H9 (cell line): ENCODE results near the gene ABHD1. TPM values are rescaled to one million over a fixed set of nuclear protein-coding genes. Genes with fewer than 3 reads are reported as not detected.

ENCODE experiments used
- DNase-seq: peaks from one replicate; pipeline ENCODE4 v3.0.0-alpha.2; 2017
- H2AFZ ChIP-seq: one replicate; pipeline ENCODE4 v1.6.1; 2013; ENCODE audit warnings: mild to moderate bottlenecking, low read length, control low read depth, moderate library complexity
- H2AK5ac ChIP-seq: 2 replicates; pipeline ENCODE4 v1.6.1; 2013; ENCODE audit warnings: low read length, control low read depth, mixed read lengths; ENCODE audit not compliant: insufficient read length
- H2BK120ac ChIP-seq: one replicate; pipeline ENCODE4 v1.6.1; 2013; ENCODE audit warnings: low read depth, mild to moderate bottlenecking, low read length, control low read depth, inconsistent platforms; ENCODE audit not compliant: poor library complexity, severe bottlenecking
- H2BK12ac ChIP-seq: 2 replicates; pipeline ENCODE4 v1.6.1; 2013; ENCODE audit warnings: low read length, control low read depth, mixed read lengths, low read depth; ENCODE audit not compliant: insufficient read length
- H2BK15ac ChIP-seq: 2 replicates; pipeline ENCODE4 v1.6.1; 2013; ENCODE audit warnings: low read depth, low read length, control low read depth
- H2BK20ac ChIP-seq: one replicate; pipeline ENCODE4 v1.6.1; 2013; ENCODE audit warnings: low read depth, mild to moderate bottlenecking, low read length, control low read depth, inconsistent platforms; ENCODE audit not compliant: poor library complexity, severe bottlenecking
- H2BK5ac ChIP-seq: 2 replicates; pipeline ENCODE4 v1.6.1; 2013; ENCODE audit warnings: low read length, control low read depth, mixed read lengths; ENCODE audit not compliant: insufficient read length
- H3K14ac ChIP-seq: 2 replicates; pipeline ENCODE4 v1.6.1; 2013; ENCODE audit warnings: low read length, control low read depth; ENCODE audit not compliant: insufficient read depth
- H3K18ac ChIP-seq: 2 replicates; pipeline ENCODE4 v1.6.1; 2013; ENCODE audit warnings: low read depth, mild to moderate bottlenecking, mixed read lengths, low read length, control low read depth; ENCODE audit not compliant: insufficient read length
- H3K23ac ChIP-seq: 2 replicates; pipeline ENCODE4 v1.6.1; 2013; ENCODE audit warnings: low read length, control low read depth, mixed read lengths, low read depth; ENCODE audit not compliant: insufficient read length
- H3K23me2 ChIP-seq: 2 replicates; pipeline ENCODE4 v1.6.1; 2013; ENCODE audit warnings: low read depth, mild to moderate bottlenecking, mixed read lengths, low read length, control low read depth; ENCODE audit not compliant: insufficient read length, poor library complexity, severe bottlenecking
- H3K27ac ChIP-seq: 2 replicates; pipeline ENCODE4 v1.5.1; 2013; ENCODE audit warnings: low read length, control low read depth, mixed read lengths, low read depth; ENCODE audit not compliant: insufficient read length
- H3K27me3 ChIP-seq: 2 replicates; pipeline ENCODE4 v1.6.1; 2013; ENCODE audit warnings: low read length, control low read depth, inconsistent platforms; ENCODE audit not compliant: insufficient read depth
- H3K4ac ChIP-seq: 2 replicates; pipeline ENCODE4 v1.6.1; 2013; ENCODE audit warnings: low read depth, mild to moderate bottlenecking, control low read depth, inconsistent platforms, low read length, moderate library complexity
- H3K4me1 ChIP-seq: 2 replicates; pipeline ENCODE4 v1.6.1; 2013; ENCODE audit warnings: low read length, control low read depth, inconsistent platforms; ENCODE audit not compliant: insufficient read depth
- H3K4me2 ChIP-seq: 2 replicates; pipeline ENCODE4 v1.6.1; 2013; ENCODE audit warnings: low read length, control low read depth, mixed read lengths; ENCODE audit not compliant: insufficient read length, insufficient read depth
- H3K56ac ChIP-seq: 2 replicates; pipeline ENCODE4 v1.6.1; 2013; ENCODE audit warnings: low read depth, mild to moderate bottlenecking, mixed read lengths, low read length, control low read depth; ENCODE audit not compliant: insufficient read length
- H3K79me1 ChIP-seq: 2 replicates; pipeline ENCODE4 v1.6.1; 2013; ENCODE audit warnings: low read depth, mild to moderate bottlenecking, moderate library complexity, low read length, control low read depth, inconsistent platforms; ENCODE audit not compliant: insufficient read depth, poor library complexity, severe bottlenecking
- H3K79me2 ChIP-seq: 2 replicates; pipeline ENCODE4 v1.6.1; 2013; ENCODE audit warnings: low read length, control low read depth, inconsistent platforms; ENCODE audit not compliant: insufficient read depth
- H3K9ac ChIP-seq: 2 replicates; pipeline ENCODE4 v1.6.1; 2013; ENCODE audit warnings: low read length, control low read depth, mixed read lengths; ENCODE audit not compliant: insufficient read length; ENCODE audit errors: extremely low read depth
- H3K9me3 ChIP-seq: one replicate; pipeline ENCODE4 v1.6.1; 2013; ENCODE audit warnings: low read depth, low read length, inconsistent platforms; ENCODE audit not compliant: control insufficient read depth
- H3T11ph ChIP-seq: one replicate; pipeline ENCODE4 v1.6.1; 2013; ENCODE audit warnings: mild to moderate bottlenecking, low read length, control low read depth, inconsistent platforms
- H4K20me1 ChIP-seq: one replicate; pipeline ENCODE4 v1.6.1; 2013; ENCODE audit not compliant: control insufficient read depth, insufficient read length, insufficient read depth
- H4K5ac ChIP-seq: 2 replicates; pipeline ENCODE4 v1.6.1; 2013; ENCODE audit warnings: low read depth, mild to moderate bottlenecking, mixed read lengths, low read length, control low read depth; ENCODE audit not compliant: insufficient read length
- H4K8ac ChIP-seq: replicated peaks from 2 replicates; pipeline ENCODE4 v1.6.1; 2013; ENCODE audit warnings: low read length, control low read depth, mixed read lengths, low read depth; ENCODE audit not compliant: insufficient read length
- H4K91ac ChIP-seq: 2 replicates; pipeline ENCODE4 v1.6.1; 2013; ENCODE audit warnings: low read depth, mild to moderate bottlenecking, moderate library complexity, mixed read lengths, low read length, control low read depth; ENCODE audit not compliant: insufficient read length
- H3K27ac Mint-ChIP-seq, 3 experiments: 2 replicates in 2 of 3; 3 replicates in 1 of 3; pipeline ENCODE4 v1.8.0; 2020 to 2021; ENCODE audit warnings: mixed read lengths in 3 of 3, mild to moderate bottlenecking in 1 of 3, moderate library complexity in 1 of 3
- H3K27me3 Mint-ChIP-seq: 2 replicates; pipeline ENCODE4 v1.8.0; 2021; ENCODE audit warnings: low read depth, mild to moderate bottlenecking, moderate library complexity, mixed read lengths
- H3K36me3 Mint-ChIP-seq, 3 experiments: 2 replicates in 2 of 3; 3 replicates in 1 of 3; pipeline ENCODE4 v1.8.0; 2020 to 2021; ENCODE audit warnings: low read depth in 3 of 3, mixed read lengths in 3 of 3; ENCODE audit not compliant: insufficient read depth in 1 of 3
- H3K4me1 Mint-ChIP-seq, 2 experiments: 2 replicates each; pipeline ENCODE4 v1.8.0; 2020; ENCODE audit warnings: mixed read lengths in 2 of 2
- H3K4me3 Mint-ChIP-seq, 2 experiments: 2 replicates in 1 of 2; 3 replicates in 1 of 2; pipeline ENCODE4 v1.8.0; 2020 to 2021; ENCODE audit warnings: mild to moderate bottlenecking in 2 of 2, mixed read lengths in 2 of 2, moderate library complexity in 1 of 2
- H3K9me3 Mint-ChIP-seq, 2 experiments: 2 replicates in 1 of 2; 3 replicates in 1 of 2; pipeline ENCODE4 v1.8.0; 2020; ENCODE audit warnings: mild to moderate bottlenecking in 2 of 2, mixed read lengths in 2 of 2, moderate library complexity in 1 of 2
- CTCF ChIP-seq: fragments of 200-600 bp; sonication (generic); conservative IDR thresholded peaks from 3 replicates; pipeline ENCODE4 v1.8.0; 2021; ENCODE audit warnings: antibody characterized with exemption, mild to moderate bottlenecking
- WGBS: extraction: QIAGEN DNeasy Blood & Tissue Kit; methylation state at CpG from one replicate; pipeline ENCODE4 v1.1.7; 2013; ENCODE audit warnings: missing lambda C conversion rate, low lambda C conversion rate, mixed read lengths; ENCODE audit not compliant: insufficient read length; ENCODE audit errors: extremely low coverage; 5-methylcytosine and 5-hydroxymethylcytosine counted together
- total RNA-seq: library from RNA; stranded (reverse); gene quantifications from 2 replicates; pipeline ENCODE4 v1.2.1, GENCODE V29; 2021

ABHD1 gene
- total RNA-seq, 1 experiment from 2014 or later, result 0.31 TPM

DNA sequence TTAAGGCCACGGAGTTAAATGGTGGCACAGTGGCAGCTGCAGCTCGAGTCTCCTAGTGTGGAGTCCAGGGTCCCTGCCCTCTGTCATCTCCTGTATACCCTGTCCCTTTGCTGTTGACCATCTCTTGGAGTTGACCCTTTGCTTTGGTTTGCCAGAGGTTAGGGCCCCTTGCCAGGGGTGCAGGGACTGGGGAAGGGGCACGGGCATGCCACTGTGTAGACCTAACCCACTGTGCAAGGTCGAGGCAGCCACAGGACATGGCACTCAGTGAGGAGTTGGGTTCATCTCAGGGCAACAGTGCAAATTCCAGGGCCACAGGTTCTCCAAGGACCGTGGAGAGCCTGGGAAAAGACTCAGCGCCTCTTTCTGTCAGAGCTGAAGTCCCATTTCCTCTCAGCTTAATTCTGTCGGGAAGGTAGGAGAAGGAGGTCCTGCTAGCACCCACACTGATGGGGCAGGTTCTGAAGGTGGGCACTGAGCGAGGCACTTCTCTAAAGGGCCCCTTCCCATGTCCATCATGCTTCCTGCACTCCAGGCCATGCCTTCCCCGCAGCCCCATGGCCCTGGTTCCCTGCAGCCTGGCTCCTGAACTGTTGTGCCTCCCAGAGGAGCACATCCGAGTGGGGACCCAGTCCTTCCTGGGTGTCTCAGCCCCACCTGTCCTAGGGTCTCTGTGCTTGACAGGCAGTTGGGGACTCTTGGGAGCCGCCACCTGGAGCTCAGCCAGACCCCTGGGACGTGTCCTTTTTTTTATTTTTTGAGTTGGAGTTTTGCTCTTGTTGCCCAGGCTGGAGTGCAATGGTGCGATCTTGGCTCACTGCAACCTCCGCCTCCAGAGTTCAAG, 34.3 kb upstream of the ABHD1 start:
- Histone ChIP-seq H3K9me3 (no peaks in the 10 kb centered on the region), H4K91ac (no peak overlapping the region), H3K4me1 (no peaks in the 10 kb centered on the region), H3K9ac (no peak overlapping the region), H2AFZ (no peak overlapping the region), H4K5ac (no peak overlapping the region), H3K23me2 (peaks cover 13% of the 10 kb centered on the region), H2BK5ac (no peak overlapping the region), H4K20me1 (no peaks in the 10 kb centered on the region), H3K18ac (no peak overlapping the region), H3K4ac (no peak overlapping the region), H3K79me2 (no peaks in the 10 kb centered on the region), H3K56ac (no peak overlapping the region), H3K14ac (no peak overlapping the region), H3K79me1 (no peaks in the 10 kb centered on the region), H3K4me2 (no peak overlapping the region), H2AK5ac (no peak overlapping the region), H3K27me3 (no peaks in the 10 kb centered on the region), H3T11ph (no peak overlapping the region), H2BK12ac (no peak overlapping the region), H2BK15ac (no peak overlapping the region), H4K8ac (no peak overlapping the region), H3K23ac (no peak overlapping the region), H2BK20ac (no peak overlapping the region), H3K27ac (no peak overlapping the region), H2BK120ac (no peak overlapping the region)
- no peak for DNase-seq
- Mint-ChIP-seq H3K27ac (no peak overlapping the region), H3K4me1 (peaks cover 12 to 15% of the 10 kb centered on the region in 2 experiments), H3K36me3 (no peaks in the 10 kb centered on the region; a peak in 1 of 7 replicates), H3K4me3 (no peak overlapping the region), H3K9me3 (no peaks in the 10 kb centered on the region), H3K27me3 (peaks cover 19% of the 10 kb centered on the region)
- no peak for TF ChIP-seq CTCF
- no CpG with 5 or more reads among the region's 14 CpGs for WGBS
